Measurements from ENCODE around the gene PLA2G4C.

PLA2G4C gene

GRCh38 chr19:48044561-48044960 is 66.1 kb downstream of the PLA2G4C start:
- TF ChIP-seq, protein P1, sequence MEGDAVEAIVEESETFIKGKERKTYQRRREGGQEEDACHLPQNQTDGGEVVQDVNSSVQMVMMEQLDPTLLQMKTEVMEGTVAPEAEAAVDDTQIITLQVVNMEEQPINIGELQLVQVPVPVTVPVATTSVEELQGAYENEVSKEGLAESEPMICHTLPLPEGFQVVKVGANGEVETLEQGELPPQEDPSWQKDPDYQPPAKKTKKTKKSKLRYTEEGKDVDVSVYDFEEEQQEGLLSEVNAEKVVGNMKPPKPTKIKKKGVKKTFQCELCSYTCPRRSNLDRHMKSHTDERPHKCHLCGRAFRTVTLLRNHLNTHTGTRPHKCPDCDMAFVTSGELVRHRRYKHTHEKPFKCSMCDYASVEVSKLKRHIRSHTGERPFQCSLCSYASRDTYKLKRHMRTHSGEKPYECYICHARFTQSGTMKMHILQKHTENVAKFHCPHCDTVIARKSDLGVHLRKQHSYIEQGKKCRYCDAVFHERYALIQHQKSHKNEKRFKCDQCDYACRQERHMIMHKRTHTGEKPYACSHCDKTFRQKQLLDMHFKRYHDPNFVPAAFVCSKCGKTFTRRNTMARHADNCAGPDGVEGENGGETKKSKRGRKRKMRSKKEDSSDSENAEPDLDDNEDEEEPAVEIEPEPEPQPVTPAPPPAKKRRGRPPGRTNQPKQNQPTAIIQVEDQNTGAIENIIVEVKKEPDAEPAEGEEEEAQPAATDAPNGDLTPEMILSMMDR (conservative IDR thresholded peaks at IDR 0.05; ENCODE audit: low read depth) = no peak
- ChIA-PET POLR2A (ENCODE audit: low non-redundant PET) (no interaction called here), CTCF (no interaction called here)
- H3K27ac ChIP-seq = no peak overlapping the region
- DNase-seq (ENCODE audit: low spot score) = no peak

DNA sequence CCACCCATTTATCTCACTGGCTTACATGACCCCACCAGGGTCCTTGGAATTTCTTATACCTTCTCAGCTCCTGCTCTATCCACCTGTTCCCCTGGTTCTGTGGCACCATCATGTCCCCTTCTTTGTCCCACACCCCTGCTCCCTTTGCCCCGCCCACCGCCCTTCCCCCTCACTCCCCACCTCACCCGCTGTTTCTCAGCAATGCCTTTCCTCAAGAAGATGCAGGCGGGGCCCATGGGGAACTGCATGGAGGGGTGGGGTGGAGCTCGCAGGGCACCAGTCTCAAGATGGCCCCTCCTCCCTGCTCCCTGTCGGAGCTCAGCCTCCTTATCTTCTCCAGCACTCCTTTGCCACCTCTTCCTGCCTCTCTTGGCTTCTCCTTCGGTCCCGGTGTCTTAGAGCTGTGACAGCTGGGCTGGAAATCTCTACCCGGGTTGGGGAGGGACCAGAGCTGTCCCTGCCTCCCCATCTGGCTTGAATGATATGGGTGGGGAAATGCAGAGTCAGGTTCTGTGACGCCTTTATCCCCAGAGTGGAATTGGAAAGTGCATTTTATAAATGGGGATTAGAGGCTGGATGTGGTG is 66.8 kb downstream of the PLA2G4C start, which contains the start of gene CABP5:
Gene CABP5 (minus strand): TSS at position 405 of the 584 bp plus-strand sequence. CDS start 157 bp downstream, at position 248.
- TF ChIP-seq, protein P1 (conservative IDR thresholded peaks at IDR 0.05; ENCODE audit: low read depth) = no peak
- ChIA-PET POLR2A (ENCODE audit: low non-redundant PET) (no interaction called here), CTCF (no interaction called here)
- no peak within 1 kb of the TSS for H3K27ac ChIP-seq
- DNase-seq (ENCODE audit: low spot score) = no peak

DNA sequence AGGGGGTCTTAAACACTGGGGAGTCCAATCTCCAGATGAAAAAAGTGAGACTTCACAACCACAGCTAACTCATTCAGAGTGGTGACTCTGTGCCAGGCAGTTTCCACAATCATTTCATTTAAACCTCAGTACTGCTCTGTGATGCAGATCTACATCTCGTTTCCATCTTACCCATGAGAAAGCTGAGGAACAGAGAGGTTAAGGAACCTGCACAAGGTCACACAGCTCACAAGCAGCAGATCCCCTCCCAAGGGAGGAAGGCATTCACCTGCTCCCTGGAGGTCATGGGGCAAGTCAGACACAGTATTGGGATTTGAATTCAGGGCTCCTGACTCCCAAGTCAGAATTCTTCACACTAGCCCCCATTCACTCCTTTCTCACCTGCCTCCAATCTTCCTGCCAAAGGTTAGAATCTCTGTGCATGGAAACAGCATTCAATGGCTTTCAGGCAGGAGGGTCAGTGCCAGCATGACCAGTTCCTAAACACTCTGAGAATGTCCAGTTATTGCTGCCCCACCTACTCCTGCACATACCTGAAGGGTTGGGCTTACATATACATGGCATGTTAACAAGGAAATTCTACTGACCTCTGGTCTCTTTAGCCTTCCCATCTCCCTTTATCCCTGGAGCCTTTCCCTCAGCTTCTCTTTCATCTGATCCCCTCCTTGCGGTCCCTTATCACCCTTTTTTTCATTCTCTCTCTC is 68.6 kb downstream of the PLA2G4C start:
- ChIA-PET POLR2A (ENCODE audit: low non-redundant PET) (no interaction called here), CTCF (interaction anchor here (0.6 kb wide), 1 partner anchor 28 kb away, joined by 3 read pairs; no protein-coding TSS in a partner anchor)
- DNase-seq (ENCODE audit: low spot score) = no peak
- TF ChIP-seq, protein P1 (conservative IDR thresholded peaks at IDR 0.05; ENCODE audit: low read depth) = no peak
- H3K27ac ChIP-seq = no peak overlapping the region

- DNase-seq (ENCODE audit: low spot score) = no peak
- ChIA-PET CTCF (no interaction called here), POLR2A (ENCODE audit: low non-redundant PET) (no interaction called here)
- H3K27ac ChIP-seq = no peak overlapping the region
- TF ChIP-seq, protein P1 (conservative IDR thresholded peaks at IDR 0.05; ENCODE audit: low read depth) = no peak
These were observed 73.9 kb downstream of the PLA2G4C start for GRCh38 chr19:48036765-48037164.

DNA sequence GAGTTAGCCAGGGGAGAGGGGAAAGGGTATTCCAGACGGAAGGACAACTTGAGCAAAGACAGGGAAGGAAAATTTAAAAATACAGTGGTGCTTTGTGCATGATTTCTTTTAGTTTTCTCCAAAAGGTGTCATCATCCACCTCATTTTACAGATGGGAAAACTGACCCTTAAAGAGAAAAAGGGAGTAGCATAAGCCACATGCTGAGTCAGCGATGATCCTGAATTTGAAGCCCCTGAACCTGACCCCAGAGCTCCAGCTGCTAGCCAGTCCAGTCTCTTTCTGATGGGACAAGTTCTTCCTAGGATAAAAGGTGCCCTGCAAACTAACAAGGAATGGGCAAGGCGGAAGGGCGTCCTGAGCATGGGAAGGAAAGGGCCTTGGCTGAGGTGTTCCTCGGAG is 77.0 kb downstream of the PLA2G4C start:
- DNase-seq (ENCODE audit: low spot score) = no peak
- TF ChIP-seq, protein P1 (conservative IDR thresholded peaks at IDR 0.05; ENCODE audit: low read depth) = no peak
- H3K27ac ChIP-seq = no peak overlapping the region
- POLR2A ChIA-PET (ENCODE audit: low non-redundant PET) = no interaction called here
- CTCF ChIA-PET = no interaction called here

DNA sequence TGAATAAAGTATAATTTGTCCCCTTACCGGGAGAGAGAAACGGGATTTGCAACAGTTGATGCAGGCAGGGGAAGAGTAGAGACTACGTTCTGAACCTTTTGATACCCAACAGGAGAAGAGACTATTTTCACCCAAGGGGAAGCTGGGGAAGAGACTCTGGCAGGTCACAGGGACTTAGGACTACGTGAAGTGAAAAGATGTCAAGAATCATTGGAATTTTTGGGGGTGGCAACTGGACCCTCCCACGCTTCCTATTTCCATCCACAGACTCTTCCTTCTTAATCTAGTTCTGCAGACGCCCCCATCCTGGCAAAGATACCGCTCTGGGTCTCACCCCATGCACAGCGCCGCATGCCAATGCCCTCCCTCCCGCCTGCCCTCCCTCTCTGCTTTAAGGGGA is 80.5 kb downstream of the PLA2G4C start:
- ChIA-PET CTCF (no interaction called here), POLR2A (ENCODE audit: low non-redundant PET) (no interaction called here)
- TF ChIP-seq, protein P1 (conservative IDR thresholded peaks at IDR 0.05; ENCODE audit: low read depth) = no peak
- no peak overlapping the region for H3K27ac ChIP-seq
- no peak for DNase-seq (ENCODE audit: low spot score)

Measured in RWPE1 (cell line).